Esophagus squamous epithelium (tissue), 4 donors: ENCODE results near the gene KRT8.
"Not testable (repeated sequence)": the region's sequence is repeated elsewhere in the genome, so short reads cannot be mapped to it uniquely, and the experiment has no call there.

Experiments
- CTCF ChIP-seq, 6 experiments: fragments of 450-650 bp in 4 of 6; fragments of 200-600 bp in 2 of 6; sonication (generic) in 2 of 6; IDR thresholded peaks; one replicate each; pipeline ENCODE4 v1.5.1; 2016 to 2019; ENCODE audit warnings: antibody characterized with exemption in 6 of 6, mild to moderate bottlenecking in 4 of 6, moderate library complexity in 4 of 6
- POLR2A ChIP-seq, 4 donors: fragments of 450-650 bp; IDR thresholded peaks; one replicate each; pipeline ENCODE4 v1.6.1; 2017; ENCODE audit warnings: antibody characterized with exemption in 4 of 4, mild to moderate bottlenecking in 4 of 4, moderate library complexity in 3 of 4

DNA sequence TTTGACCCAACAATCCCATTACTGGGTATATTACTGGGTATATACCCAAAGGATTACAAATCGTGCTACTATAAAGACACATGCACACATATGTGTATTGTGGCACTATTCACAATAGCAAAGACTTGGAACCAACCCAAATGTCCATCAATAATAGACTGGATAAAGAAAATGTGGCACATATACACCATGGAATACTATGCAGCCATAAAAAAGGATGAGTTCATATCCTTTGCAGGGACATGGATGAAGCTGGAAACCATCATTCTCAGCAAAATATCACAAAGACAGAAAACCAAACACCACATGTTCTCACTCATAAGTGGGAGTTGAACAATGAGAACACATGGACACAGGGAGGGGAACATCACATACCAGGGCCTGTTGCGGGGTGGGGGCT is 48.8 kb downstream of the KRT8 start:
- not testable (repeated sequence) for TF ChIP-seq CTCF, POLR2A (IDR thresholded peaks at IDR 0.05)
